SK-N-SH (cell line): Measurements from ENCODE around the gene WIF1.

ENCODE experiments used
- EP300 ChIP-seq, 2 experiments: IDR thresholded peaks; 2 replicates each; pipeline versions ENCODE4 v1.4.0 to v1.6.1; 2012; ENCODE audit warnings: borderline replicate concordance in 1 of 2, low read depth in 1 of 2, low read length in 1 of 2
- EZH2phosphoT487 ChIP-seq: fragments of 200-600 bp; sonication (generic); IDR thresholded peaks from 2 replicates; pipeline ENCODE4 v1.6.1; 2017; ENCODE audit warnings: low read depth, mixed run types, mild to moderate bottlenecking, antibody characterized with exemption, moderate library complexity, borderline replicate concordance
- FOSL2 ChIP-seq: IDR thresholded peaks from 2 replicates; pipeline ENCODE4 v1.4.0; 2012; ENCODE audit warnings: low read depth, mild to moderate bottlenecking, moderate library complexity, borderline replicate concordance
- FOXJ3 ChIP-seq: sonication (generic); formaldehyde crosslinking; IDR thresholded peaks from 2 replicates; pipeline ENCODE4 v1.5.1; 2020; ENCODE audit warnings: mild to moderate bottlenecking, missing genetic modification reagents
- GATA2 ChIP-seq: sonication (generic); formaldehyde crosslinking; IDR thresholded peaks from 2 replicates; pipeline ENCODE4 v1.5.0; 2020; ENCODE audit warnings: mild to moderate bottlenecking, missing genetic modification reagents
- NRF1 ChIP-seq: IDR thresholded peaks from 2 replicates; pipeline ENCODE4 v1.6.1; 2012; ENCODE audit warnings: low read depth, mild to moderate bottlenecking, low read length
- POLR2AphosphoS5 ChIP-seq: IDR thresholded peaks from 2 replicates; pipeline ENCODE4 v1.6.1; 2012; ENCODE audit warnings: low read depth, low read length
- SMC3 ChIP-seq: IDR thresholded peaks from 2 replicates; pipeline ENCODE4 v1.6.1; 2012; ENCODE audit warnings: low read depth, low read length, improper control_type of control experiment
- YY1 ChIP-seq: IDR thresholded peaks from 2 replicates; pipeline ENCODE4 v1.4.0; 2012; ENCODE audit warnings: low read depth, mild to moderate bottlenecking
- TF ChIP-seq, protein P1 (sequence below): fragments of 200-600 bp; sonication (generic); IDR thresholded peaks from 2 replicates; pipeline ENCODE4 v1.6.1; 2017; ENCODE audit warnings: antibody characterized with exemption, mild to moderate bottlenecking, moderate library complexity
- TF ChIP-seq, protein P2 (sequence below): fragments of 150-350 bp; IDR thresholded peaks from 2 replicates; pipeline ENCODE4 v1.6.1; 2017; ENCODE audit warnings: antibody characterized with exemption, low read length, low read depth, borderline replicate concordance
- TF ChIP-seq, protein P3 (sequence below): fragments of 150-350 bp; IDR thresholded peaks from 2 replicates; pipeline ENCODE4 v1.6.1; 2016; ENCODE audit warnings: mild to moderate bottlenecking, low read depth, low read length

DNA sequence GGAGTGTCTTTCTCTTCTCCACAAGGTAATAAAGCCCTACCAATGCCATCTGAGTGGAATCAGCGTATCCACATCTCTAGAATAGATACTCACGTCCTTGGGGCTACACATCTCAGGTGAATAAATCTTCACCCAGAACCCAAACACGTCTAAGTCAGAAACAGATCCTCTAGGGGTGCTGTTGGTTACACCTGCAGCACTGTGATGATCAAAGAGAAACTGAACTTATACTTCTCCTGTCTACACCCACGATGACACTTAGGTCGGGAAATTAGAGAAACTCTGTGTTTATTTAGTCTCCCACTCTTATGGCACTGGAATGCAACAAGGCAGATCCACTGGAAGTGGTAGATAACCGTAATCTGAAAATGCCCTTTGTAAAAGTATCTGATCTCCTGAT lies 46.2 kb downstream of the WIF1 start:
- TF ChIP-seq, protein P1, sequence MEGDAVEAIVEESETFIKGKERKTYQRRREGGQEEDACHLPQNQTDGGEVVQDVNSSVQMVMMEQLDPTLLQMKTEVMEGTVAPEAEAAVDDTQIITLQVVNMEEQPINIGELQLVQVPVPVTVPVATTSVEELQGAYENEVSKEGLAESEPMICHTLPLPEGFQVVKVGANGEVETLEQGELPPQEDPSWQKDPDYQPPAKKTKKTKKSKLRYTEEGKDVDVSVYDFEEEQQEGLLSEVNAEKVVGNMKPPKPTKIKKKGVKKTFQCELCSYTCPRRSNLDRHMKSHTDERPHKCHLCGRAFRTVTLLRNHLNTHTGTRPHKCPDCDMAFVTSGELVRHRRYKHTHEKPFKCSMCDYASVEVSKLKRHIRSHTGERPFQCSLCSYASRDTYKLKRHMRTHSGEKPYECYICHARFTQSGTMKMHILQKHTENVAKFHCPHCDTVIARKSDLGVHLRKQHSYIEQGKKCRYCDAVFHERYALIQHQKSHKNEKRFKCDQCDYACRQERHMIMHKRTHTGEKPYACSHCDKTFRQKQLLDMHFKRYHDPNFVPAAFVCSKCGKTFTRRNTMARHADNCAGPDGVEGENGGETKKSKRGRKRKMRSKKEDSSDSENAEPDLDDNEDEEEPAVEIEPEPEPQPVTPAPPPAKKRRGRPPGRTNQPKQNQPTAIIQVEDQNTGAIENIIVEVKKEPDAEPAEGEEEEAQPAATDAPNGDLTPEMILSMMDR: no peak; the same call in 1 of the 2 replicates
- TF ChIP-seq YY1: no peak
- TF ChIP-seq EZH2phosphoT487: no peak
- TF ChIP-seq SMC3: no peak
- TF ChIP-seq FOXJ3 (CRISPR knock-in tag): no peak
- TF ChIP-seq, protein P2, sequence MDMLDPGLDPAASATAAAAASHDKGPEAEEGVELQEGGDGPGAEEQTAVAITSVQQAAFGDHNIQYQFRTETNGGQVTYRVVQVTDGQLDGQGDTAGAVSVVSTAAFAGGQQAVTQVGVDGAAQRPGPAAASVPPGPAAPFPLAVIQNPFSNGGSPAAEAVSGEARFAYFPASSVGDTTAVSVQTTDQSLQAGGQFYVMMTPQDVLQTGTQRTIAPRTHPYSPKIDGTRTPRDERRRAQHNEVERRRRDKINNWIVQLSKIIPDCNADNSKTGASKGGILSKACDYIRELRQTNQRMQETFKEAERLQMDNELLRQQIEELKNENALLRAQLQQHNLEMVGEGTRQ: no peak
- TF ChIP-seq FOSL2: no peak
- no peak for TF ChIP-seq POLR2AphosphoS5
- no peak for TF ChIP-seq NRF1
- TF ChIP-seq GATA2: no peak
- TF ChIP-seq EP300 (IDR thresholded peaks at IDR 0.05; ENCODE audit: borderline replicate concordance in 1 of 2, low read depth in 1 of 2, low read length in 1 of 2): no peak
- TF ChIP-seq, protein P3, sequence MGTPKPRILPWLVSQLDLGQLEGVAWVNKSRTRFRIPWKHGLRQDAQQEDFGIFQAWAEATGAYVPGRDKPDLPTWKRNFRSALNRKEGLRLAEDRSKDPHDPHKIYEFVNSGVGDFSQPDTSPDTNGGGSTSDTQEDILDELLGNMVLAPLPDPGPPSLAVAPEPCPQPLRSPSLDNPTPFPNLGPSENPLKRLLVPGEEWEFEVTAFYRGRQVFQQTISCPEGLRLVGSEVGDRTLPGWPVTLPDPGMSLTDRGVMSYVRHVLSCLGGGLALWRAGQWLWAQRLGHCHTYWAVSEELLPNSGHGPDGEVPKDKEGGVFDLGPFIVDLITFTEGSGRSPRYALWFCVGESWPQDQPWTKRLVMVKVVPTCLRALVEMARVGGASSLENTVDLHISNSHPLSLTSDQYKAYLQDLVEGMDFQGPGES: no peak
